Brain microvascular endothelial cell (primary cell): ENCODE data around the gene TCF7L2.

Experiments
- DNase-seq: peaks from one replicate; pipeline ENCODE4 v3.0.0-alpha.2; 2020
- H3K27ac ChIP-seq: fragments of 250-450 bp; sonication (Bioruptor Pico); 2 replicates; pipeline ENCODE4 v1.5.1; 2020; ENCODE audit warnings: mild to moderate bottlenecking, moderate library complexity
- H3K27me3 ChIP-seq: fragments of 250-450 bp; sonication (Bioruptor Pico); replicated peaks from 2 replicates; pipeline ENCODE4 v1.5.1; 2020; ENCODE audit warnings: mild to moderate bottlenecking
- H3K36me3 ChIP-seq: fragments of 250-450 bp; sonication (Bioruptor Pico); replicated peaks from 2 replicates; pipeline ENCODE4 v1.5.1; 2020; ENCODE audit warnings: mild to moderate bottlenecking
- H3K4me3 ChIP-seq: 2 replicates; pipeline ENCODE4 v1.5.1; 2011; ENCODE audit warnings: low read depth, mild to moderate bottlenecking, control low read depth, low read length, moderate library complexity
- in situ Hi-C: cut with HindIII; loops from 2 replicates; pipeline ENCODE4 v1.10.0; 2017; ENCODE audit warnings: low sequenced_read_pairs, low pct_ligation_motif_present
- TF ChIP-seq, protein P1 (sequence below): IDR thresholded peaks from 2 replicates; pipeline ENCODE4 v1.5.1; 2011; ENCODE audit warnings: low read depth, mild to moderate bottlenecking, moderate library complexity, low read length, control low read depth, inconsistent platforms; ENCODE audit errors: missing control alignments

Gene TCF7L2

DNA sequence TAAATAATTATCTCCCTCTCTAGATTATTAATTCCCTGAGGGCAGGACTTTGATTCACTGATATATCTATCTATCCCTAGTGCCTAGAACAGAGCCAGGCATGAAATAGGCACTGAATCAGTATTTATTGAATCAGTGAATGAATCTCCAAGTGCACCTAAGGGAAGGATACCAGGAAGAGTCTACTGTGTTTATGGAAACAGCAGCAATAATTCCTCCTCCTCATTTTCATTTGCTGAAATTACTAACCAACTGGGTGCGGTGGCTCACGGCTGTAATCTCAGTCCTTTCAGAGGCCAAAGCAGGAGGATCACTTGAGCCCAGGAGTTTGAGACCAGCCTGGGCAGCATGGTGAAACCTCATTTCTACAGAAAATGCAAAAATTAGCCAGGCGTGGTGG, 161.2 kb downstream of the TCF7L2 start:
- TF ChIP-seq, protein P1, sequence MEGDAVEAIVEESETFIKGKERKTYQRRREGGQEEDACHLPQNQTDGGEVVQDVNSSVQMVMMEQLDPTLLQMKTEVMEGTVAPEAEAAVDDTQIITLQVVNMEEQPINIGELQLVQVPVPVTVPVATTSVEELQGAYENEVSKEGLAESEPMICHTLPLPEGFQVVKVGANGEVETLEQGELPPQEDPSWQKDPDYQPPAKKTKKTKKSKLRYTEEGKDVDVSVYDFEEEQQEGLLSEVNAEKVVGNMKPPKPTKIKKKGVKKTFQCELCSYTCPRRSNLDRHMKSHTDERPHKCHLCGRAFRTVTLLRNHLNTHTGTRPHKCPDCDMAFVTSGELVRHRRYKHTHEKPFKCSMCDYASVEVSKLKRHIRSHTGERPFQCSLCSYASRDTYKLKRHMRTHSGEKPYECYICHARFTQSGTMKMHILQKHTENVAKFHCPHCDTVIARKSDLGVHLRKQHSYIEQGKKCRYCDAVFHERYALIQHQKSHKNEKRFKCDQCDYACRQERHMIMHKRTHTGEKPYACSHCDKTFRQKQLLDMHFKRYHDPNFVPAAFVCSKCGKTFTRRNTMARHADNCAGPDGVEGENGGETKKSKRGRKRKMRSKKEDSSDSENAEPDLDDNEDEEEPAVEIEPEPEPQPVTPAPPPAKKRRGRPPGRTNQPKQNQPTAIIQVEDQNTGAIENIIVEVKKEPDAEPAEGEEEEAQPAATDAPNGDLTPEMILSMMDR, result no peak
- in situ Hi-C loops, result no loop called here
- Histone ChIP-seq H3K4me3 (no peak overlapping the region), H3K36me3 (no peaks in the 10 kb centered on the region), H3K27ac (no peak overlapping the region), H3K27me3 (no peaks in the 10 kb centered on the region)
- no peak for DNase-seq

DNA sequence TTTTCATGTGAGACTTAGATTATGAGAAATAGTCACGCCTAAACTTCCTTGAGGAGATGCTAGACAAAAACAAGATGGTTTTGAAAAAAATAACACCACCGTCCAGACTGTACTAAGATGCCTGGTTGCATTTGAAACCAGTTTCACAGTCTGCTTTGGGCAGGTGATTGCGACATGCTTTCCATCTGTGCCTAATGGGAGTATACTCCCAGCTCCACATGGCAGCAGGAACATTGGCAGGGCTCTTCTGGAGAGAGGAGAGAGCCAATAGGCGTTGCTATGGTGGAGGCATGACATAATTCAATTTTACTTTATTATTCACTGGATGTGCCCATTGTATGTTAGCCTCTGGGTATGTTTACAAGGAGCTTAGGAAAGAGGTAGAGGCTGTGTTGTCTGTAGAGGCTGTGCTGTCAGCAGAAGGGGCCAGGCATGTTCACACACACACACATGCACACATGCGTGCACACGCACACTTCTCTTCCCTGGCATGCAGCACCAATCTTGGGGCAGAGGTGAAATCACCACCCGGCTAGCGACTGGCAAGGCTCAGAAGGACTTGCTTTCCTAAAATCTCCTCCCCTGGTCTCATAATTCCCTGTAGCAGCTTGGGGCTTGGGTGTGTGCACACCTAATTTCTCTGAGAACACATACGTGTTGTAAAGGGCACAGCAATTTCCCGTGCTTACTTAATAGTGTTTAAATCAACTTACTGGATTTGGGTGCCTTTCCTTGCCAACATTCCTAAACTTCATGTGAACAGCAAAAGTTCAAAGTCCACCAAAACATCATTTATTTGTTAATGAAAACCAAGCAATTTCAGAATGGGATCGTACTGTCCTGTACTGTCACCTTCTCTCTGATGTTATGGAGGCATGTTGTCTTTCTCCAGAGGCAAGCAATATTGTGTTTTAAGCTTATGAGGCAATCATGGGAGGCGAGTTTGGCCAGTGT, 162.1 kb downstream of the TCF7L2 start:
- TF ChIP-seq, protein P1, result no peak
- H3K27ac ChIP-seq, result no peak overlapping the region
- in situ Hi-C loops, result no loop called here
- DNase-seq, result no peak
- no peak overlapping the region for H3K4me3 ChIP-seq
- H3K36me3 ChIP-seq, result no peaks in the 10 kb centered on the region
- no peaks in the 10 kb centered on the region for H3K27me3 ChIP-seq

DNA sequence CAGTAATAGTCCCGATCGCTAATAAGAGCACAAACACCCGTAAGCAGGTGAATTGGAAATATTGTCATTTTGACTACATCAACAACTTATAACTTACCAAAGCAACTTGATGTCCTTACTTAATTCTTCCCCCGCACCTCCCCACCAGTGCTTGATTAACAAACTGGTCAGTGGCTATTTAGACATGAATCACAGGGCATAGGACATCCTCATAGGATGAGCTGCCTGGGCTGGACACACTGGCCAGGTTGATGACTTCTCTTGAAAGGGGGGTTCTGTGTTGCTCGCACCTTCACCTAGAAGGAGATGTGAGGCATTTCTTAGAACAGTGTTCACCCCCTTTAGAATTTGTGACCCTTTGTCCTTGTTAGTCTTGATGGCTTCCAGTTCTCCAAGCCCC, 163.2 kb downstream of the TCF7L2 start:
- in situ Hi-C loops, result no loop called here
- no peak for DNase-seq
- no peak overlapping the region for H3K27ac ChIP-seq
- no peaks in the 10 kb centered on the region for H3K27me3 ChIP-seq
- TF ChIP-seq, protein P1, result no peak
- H3K36me3 ChIP-seq, result no peaks in the 10 kb centered on the region
- H3K4me3 ChIP-seq, result no peak overlapping the region

DNA sequence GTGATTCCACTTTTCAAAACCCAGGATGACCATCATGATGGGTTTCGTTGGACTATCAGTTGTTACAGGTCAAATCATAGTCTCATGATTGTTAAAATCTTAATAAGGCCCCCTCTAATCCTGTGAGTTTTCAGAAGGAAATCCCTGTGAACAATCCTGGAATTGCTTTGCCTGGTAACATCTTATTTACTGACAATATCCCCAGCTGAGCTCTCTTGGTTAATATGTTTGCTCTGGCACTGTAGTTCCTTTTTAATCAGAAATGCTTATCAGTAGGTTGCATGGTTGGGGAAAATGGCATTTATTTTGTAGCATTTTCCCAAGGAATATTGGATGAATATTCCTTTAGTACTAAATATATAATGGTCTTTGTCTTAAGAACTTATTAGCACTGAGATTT, 163.9 kb downstream of the TCF7L2 start:
- in situ Hi-C loops, result no loop called here
- Histone ChIP-seq H3K4me3 (no peak overlapping the region), H3K27me3 (no peaks in the 10 kb centered on the region), H3K27ac (no peak overlapping the region), H3K36me3 (no peaks in the 10 kb centered on the region)
- TF ChIP-seq, protein P1, result no peak
- DNase-seq, result no peak

DNA sequence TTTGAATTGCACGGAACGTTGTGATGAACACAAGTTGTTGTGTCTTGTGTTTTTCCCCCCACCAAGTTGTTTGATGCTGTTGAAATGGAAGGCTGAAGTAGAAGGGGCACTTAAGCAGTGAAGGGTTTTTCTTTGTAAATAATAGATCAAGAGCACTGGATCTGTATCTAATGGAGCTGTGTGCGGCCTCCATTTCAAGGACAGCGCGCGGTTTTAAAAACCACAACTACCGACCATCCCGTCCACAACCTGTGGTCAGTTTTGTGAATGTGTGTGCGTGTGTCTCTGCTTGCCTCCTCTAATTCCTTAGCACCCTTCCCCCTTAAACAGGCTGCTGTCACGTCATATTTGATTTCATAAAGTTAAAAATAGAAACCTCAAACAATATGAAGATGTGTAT, 165.5 kb downstream of the TCF7L2 start:
- H3K4me3 ChIP-seq, result no peak overlapping the region
- DNase-seq, result no peak
- H3K36me3 ChIP-seq, result no peaks in the 10 kb centered on the region
- in situ Hi-C loops, result no loop called here
- H3K27ac ChIP-seq, result no peak overlapping the region
- no peaks in the 10 kb centered on the region for H3K27me3 ChIP-seq
- TF ChIP-seq, protein P1, result no peak

DNA sequence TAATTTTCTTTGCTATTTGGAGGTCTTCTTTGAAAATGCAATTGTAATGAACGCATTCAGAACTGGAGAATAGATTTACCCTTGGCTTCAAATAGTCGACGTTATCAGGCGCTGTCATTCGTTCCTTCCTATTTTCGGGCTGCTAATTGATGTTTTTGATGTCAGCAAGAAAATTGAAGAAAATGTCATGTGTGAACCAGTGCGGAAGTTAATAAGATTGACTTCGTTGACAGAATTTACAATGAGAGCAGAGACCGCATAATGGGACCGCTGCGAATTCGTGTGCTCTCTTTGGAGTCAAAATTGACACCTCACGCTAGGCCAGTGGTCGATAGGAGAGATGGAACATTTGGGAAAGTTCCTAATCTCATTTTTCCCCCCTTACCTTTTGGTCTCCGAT, 168.8 kb downstream of the TCF7L2 start:
- TF ChIP-seq, protein P1, result no peak
- H3K27me3 ChIP-seq, result no peaks in the 10 kb centered on the region
- DNase-seq, result no peak
- no peak overlapping the region for H3K4me3 ChIP-seq
- no peaks in the 10 kb centered on the region for H3K36me3 ChIP-seq
- in situ Hi-C loops, result no loop called here
- H3K27ac ChIP-seq, result no peak overlapping the region
